22Rv1 (cell line): Measurements from ENCODE around the gene ESYT3.
"Not testable (repeated sequence)": the region's sequence is repeated elsewhere in the genome, so short reads cannot be mapped to it uniquely, and the experiment has no call there.

Experiments
- ZFX ChIP-seq: fragments of 450-650 bp; IDR thresholded peaks from 2 replicates; pipeline ENCODE4 v1.6.1; 2017; ENCODE audit warnings: antibody characterized with exemption, borderline replicate concordance
- TF ChIP-seq, protein P1 (sequence below): fragments of 450-650 bp; IDR thresholded peaks from 2 replicates; pipeline ENCODE4 v1.5.1; 2017; ENCODE audit warnings: mild to moderate bottlenecking

DNA sequence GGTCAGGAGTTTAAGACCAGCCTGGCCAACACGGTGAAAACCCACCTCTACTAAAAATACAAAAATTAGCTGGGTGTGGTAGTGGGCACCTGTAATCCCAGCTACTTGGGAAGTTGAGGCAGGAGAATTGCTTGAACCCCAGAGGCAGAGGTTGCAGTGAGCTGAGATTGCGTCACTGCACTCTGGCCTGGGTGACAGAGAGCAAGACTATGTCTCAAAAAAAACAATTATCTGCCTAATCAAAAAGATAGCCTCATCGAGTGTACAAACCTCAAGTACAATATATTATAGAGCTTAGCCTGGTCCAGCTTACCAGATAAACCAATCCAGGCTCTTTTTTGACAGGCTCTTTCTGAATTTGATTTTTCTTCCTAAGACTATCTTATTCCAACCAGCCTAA lies 61.2 kb downstream of the ESYT3 start:
- TF ChIP-seq, protein P1, sequence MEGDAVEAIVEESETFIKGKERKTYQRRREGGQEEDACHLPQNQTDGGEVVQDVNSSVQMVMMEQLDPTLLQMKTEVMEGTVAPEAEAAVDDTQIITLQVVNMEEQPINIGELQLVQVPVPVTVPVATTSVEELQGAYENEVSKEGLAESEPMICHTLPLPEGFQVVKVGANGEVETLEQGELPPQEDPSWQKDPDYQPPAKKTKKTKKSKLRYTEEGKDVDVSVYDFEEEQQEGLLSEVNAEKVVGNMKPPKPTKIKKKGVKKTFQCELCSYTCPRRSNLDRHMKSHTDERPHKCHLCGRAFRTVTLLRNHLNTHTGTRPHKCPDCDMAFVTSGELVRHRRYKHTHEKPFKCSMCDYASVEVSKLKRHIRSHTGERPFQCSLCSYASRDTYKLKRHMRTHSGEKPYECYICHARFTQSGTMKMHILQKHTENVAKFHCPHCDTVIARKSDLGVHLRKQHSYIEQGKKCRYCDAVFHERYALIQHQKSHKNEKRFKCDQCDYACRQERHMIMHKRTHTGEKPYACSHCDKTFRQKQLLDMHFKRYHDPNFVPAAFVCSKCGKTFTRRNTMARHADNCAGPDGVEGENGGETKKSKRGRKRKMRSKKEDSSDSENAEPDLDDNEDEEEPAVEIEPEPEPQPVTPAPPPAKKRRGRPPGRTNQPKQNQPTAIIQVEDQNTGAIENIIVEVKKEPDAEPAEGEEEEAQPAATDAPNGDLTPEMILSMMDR = not testable (repeated sequence)
- TF ChIP-seq ZFX = not testable (repeated sequence)
